H9 (cell line): ENCODE measurements around the gene TTLL12. TPM values are rescaled to one million over a fixed set of nuclear protein-coding genes. Genes with fewer than 3 reads are reported as not detected.
A peak's percentile ranks its signal among the peaks of the same experiment; 100 is the strongest.

ENCODE experiments used
- DNase-seq: peaks from one replicate; pipeline ENCODE4 v3.0.0-alpha.2; 2017
- H2AFZ ChIP-seq: one replicate; pipeline ENCODE4 v1.6.1; 2013; ENCODE audit warnings: mild to moderate bottlenecking, low read length, control low read depth, moderate library complexity
- H2AK5ac ChIP-seq: 2 replicates; pipeline ENCODE4 v1.6.1; 2013; ENCODE audit warnings: low read length, control low read depth, mixed read lengths; ENCODE audit not compliant: insufficient read length
- H2BK120ac ChIP-seq: one replicate; pipeline ENCODE4 v1.6.1; 2013; ENCODE audit warnings: low read depth, mild to moderate bottlenecking, low read length, control low read depth, inconsistent platforms; ENCODE audit not compliant: poor library complexity, severe bottlenecking
- H2BK12ac ChIP-seq: 2 replicates; pipeline ENCODE4 v1.6.1; 2013; ENCODE audit warnings: low read length, control low read depth, mixed read lengths, low read depth; ENCODE audit not compliant: insufficient read length
- H2BK15ac ChIP-seq: 2 replicates; pipeline ENCODE4 v1.6.1; 2013; ENCODE audit warnings: low read depth, low read length, control low read depth
- H2BK20ac ChIP-seq: one replicate; pipeline ENCODE4 v1.6.1; 2013; ENCODE audit warnings: low read depth, mild to moderate bottlenecking, low read length, control low read depth, inconsistent platforms; ENCODE audit not compliant: poor library complexity, severe bottlenecking
- H2BK5ac ChIP-seq: 2 replicates; pipeline ENCODE4 v1.6.1; 2013; ENCODE audit warnings: low read length, control low read depth, mixed read lengths; ENCODE audit not compliant: insufficient read length
- H3K14ac ChIP-seq: 2 replicates; pipeline ENCODE4 v1.6.1; 2013; ENCODE audit warnings: low read length, control low read depth; ENCODE audit not compliant: insufficient read depth
- H3K18ac ChIP-seq: 2 replicates; pipeline ENCODE4 v1.6.1; 2013; ENCODE audit warnings: low read depth, mild to moderate bottlenecking, mixed read lengths, low read length, control low read depth; ENCODE audit not compliant: insufficient read length
- H3K23ac ChIP-seq: 2 replicates; pipeline ENCODE4 v1.6.1; 2013; ENCODE audit warnings: low read length, control low read depth, mixed read lengths, low read depth; ENCODE audit not compliant: insufficient read length
- H3K23me2 ChIP-seq: 2 replicates; pipeline ENCODE4 v1.6.1; 2013; ENCODE audit warnings: low read depth, mild to moderate bottlenecking, mixed read lengths, low read length, control low read depth; ENCODE audit not compliant: insufficient read length, poor library complexity, severe bottlenecking
- H3K27ac ChIP-seq: 2 replicates; pipeline ENCODE4 v1.5.1; 2013; ENCODE audit warnings: low read length, control low read depth, mixed read lengths, low read depth; ENCODE audit not compliant: insufficient read length
- H3K27me3 ChIP-seq: 2 replicates; pipeline ENCODE4 v1.6.1; 2013; ENCODE audit warnings: low read length, control low read depth, inconsistent platforms; ENCODE audit not compliant: insufficient read depth
- H3K4ac ChIP-seq: 2 replicates; pipeline ENCODE4 v1.6.1; 2013; ENCODE audit warnings: low read depth, mild to moderate bottlenecking, control low read depth, inconsistent platforms, low read length, moderate library complexity
- H3K4me1 ChIP-seq: 2 replicates; pipeline ENCODE4 v1.6.1; 2013; ENCODE audit warnings: low read length, control low read depth, inconsistent platforms; ENCODE audit not compliant: insufficient read depth
- H3K4me2 ChIP-seq: 2 replicates; pipeline ENCODE4 v1.6.1; 2013; ENCODE audit warnings: low read length, control low read depth, mixed read lengths; ENCODE audit not compliant: insufficient read length, insufficient read depth
- H3K56ac ChIP-seq: 2 replicates; pipeline ENCODE4 v1.6.1; 2013; ENCODE audit warnings: low read depth, mild to moderate bottlenecking, mixed read lengths, low read length, control low read depth; ENCODE audit not compliant: insufficient read length
- H3K79me1 ChIP-seq: 2 replicates; pipeline ENCODE4 v1.6.1; 2013; ENCODE audit warnings: low read depth, mild to moderate bottlenecking, moderate library complexity, low read length, control low read depth, inconsistent platforms; ENCODE audit not compliant: insufficient read depth, poor library complexity, severe bottlenecking
- H3K79me2 ChIP-seq: 2 replicates; pipeline ENCODE4 v1.6.1; 2013; ENCODE audit warnings: low read length, control low read depth, inconsistent platforms; ENCODE audit not compliant: insufficient read depth
- H3K9ac ChIP-seq: 2 replicates; pipeline ENCODE4 v1.6.1; 2013; ENCODE audit warnings: low read length, control low read depth, mixed read lengths; ENCODE audit not compliant: insufficient read length; ENCODE audit errors: extremely low read depth
- H3K9me3 ChIP-seq: one replicate; pipeline ENCODE4 v1.6.1; 2013; ENCODE audit warnings: low read depth, low read length, inconsistent platforms; ENCODE audit not compliant: control insufficient read depth
- H3T11ph ChIP-seq: one replicate; pipeline ENCODE4 v1.6.1; 2013; ENCODE audit warnings: mild to moderate bottlenecking, low read length, control low read depth, inconsistent platforms
- H4K20me1 ChIP-seq: one replicate; pipeline ENCODE4 v1.6.1; 2013; ENCODE audit not compliant: control insufficient read depth, insufficient read length, insufficient read depth
- H4K5ac ChIP-seq: 2 replicates; pipeline ENCODE4 v1.6.1; 2013; ENCODE audit warnings: low read depth, mild to moderate bottlenecking, mixed read lengths, low read length, control low read depth; ENCODE audit not compliant: insufficient read length
- H4K8ac ChIP-seq: replicated peaks from 2 replicates; pipeline ENCODE4 v1.6.1; 2013; ENCODE audit warnings: low read length, control low read depth, mixed read lengths, low read depth; ENCODE audit not compliant: insufficient read length
- H4K91ac ChIP-seq: 2 replicates; pipeline ENCODE4 v1.6.1; 2013; ENCODE audit warnings: low read depth, mild to moderate bottlenecking, moderate library complexity, mixed read lengths, low read length, control low read depth; ENCODE audit not compliant: insufficient read length
- H3K27ac Mint-ChIP-seq, 3 experiments: 2 replicates in 2 of 3; 3 replicates in 1 of 3; pipeline ENCODE4 v1.8.0; 2020 to 2021; ENCODE audit warnings: mixed read lengths in 3 of 3, mild to moderate bottlenecking in 1 of 3, moderate library complexity in 1 of 3
- H3K27me3 Mint-ChIP-seq: 2 replicates; pipeline ENCODE4 v1.8.0; 2021; ENCODE audit warnings: low read depth, mild to moderate bottlenecking, moderate library complexity, mixed read lengths
- H3K36me3 Mint-ChIP-seq, 3 experiments: 2 replicates in 2 of 3; 3 replicates in 1 of 3; pipeline ENCODE4 v1.8.0; 2020 to 2021; ENCODE audit warnings: low read depth in 3 of 3, mixed read lengths in 3 of 3; ENCODE audit not compliant: insufficient read depth in 1 of 3
- H3K4me1 Mint-ChIP-seq, 2 experiments: 2 replicates each; pipeline ENCODE4 v1.8.0; 2020; ENCODE audit warnings: mixed read lengths in 2 of 2
- H3K4me3 Mint-ChIP-seq, 2 experiments: 2 replicates in 1 of 2; 3 replicates in 1 of 2; pipeline ENCODE4 v1.8.0; 2020 to 2021; ENCODE audit warnings: mild to moderate bottlenecking in 2 of 2, mixed read lengths in 2 of 2, moderate library complexity in 1 of 2
- H3K9me3 Mint-ChIP-seq, 2 experiments: 2 replicates in 1 of 2; 3 replicates in 1 of 2; pipeline ENCODE4 v1.8.0; 2020; ENCODE audit warnings: mild to moderate bottlenecking in 2 of 2, mixed read lengths in 2 of 2, moderate library complexity in 1 of 2
- CTCF ChIP-seq: fragments of 200-600 bp; sonication (generic); conservative IDR thresholded peaks from 3 replicates; pipeline ENCODE4 v1.8.0; 2021; ENCODE audit warnings: antibody characterized with exemption, mild to moderate bottlenecking
- WGBS: extraction: QIAGEN DNeasy Blood & Tissue Kit; methylation state at CpG from one replicate; pipeline ENCODE4 v1.1.7; 2013; ENCODE audit warnings: missing lambda C conversion rate, low lambda C conversion rate, mixed read lengths; ENCODE audit not compliant: insufficient read length; ENCODE audit errors: extremely low coverage; 5-methylcytosine and 5-hydroxymethylcytosine counted together
- total RNA-seq: library from RNA; stranded (reverse); gene quantifications from 2 replicates; pipeline ENCODE4 v1.2.1, GENCODE V29; 2021

Gene TTLL12
- total RNA-seq, 1 experiment from 2014 or later, result 89.6 TPM

GRCh38 chr22:43228330-43228729 is 41.4 kb upstream of the TTLL12 start:
- no peaks in the 10 kb centered on the region for H3K23me2 ChIP-seq
- no peak overlapping the region for H2BK5ac ChIP-seq
- H3K56ac ChIP-seq, result no peak overlapping the region
- no peaks in the 10 kb centered on the region for H3K36me3 Mint-ChIP-seq
- H2AK5ac ChIP-seq, result no peak overlapping the region
- no peaks in the 10 kb centered on the region for H3K79me2 ChIP-seq
- no peak overlapping the region for H4K8ac ChIP-seq
- H4K5ac ChIP-seq, result no peak overlapping the region
- H3K27me3 Mint-ChIP-seq, result peaks cover 32% of the 10 kb centered on the region
- no peak overlapping the region for H4K91ac ChIP-seq
- no peak overlapping the region for H3K9ac ChIP-seq
- peak; percentile 82 for DNase-seq
- H2BK12ac ChIP-seq, result no peak overlapping the region
- H2BK120ac ChIP-seq, result no peak overlapping the region
- no peaks in the 10 kb centered on the region for H3K9me3 ChIP-seq
- no peak overlapping the region for H2BK20ac ChIP-seq
- H3K18ac ChIP-seq, result no peak overlapping the region
- no peaks in the 10 kb centered on the region; a peak in 1 of 5 replicates for H3K9me3 Mint-ChIP-seq
- H3K4me1 Mint-ChIP-seq, result peaks cover 27 to 30% of the 10 kb centered on the region in 2 experiments
- H3K4me3 Mint-ChIP-seq, result no peak overlapping the region
- H3K27ac Mint-ChIP-seq, result peak overlapping the region in 1 of 3 experiments; percentile 41; a peak in 1 of 7 replicates
- peak; percentile 82 for TF ChIP-seq CTCF
- no peaks in the 10 kb centered on the region for H3K79me1 ChIP-seq
- H2BK15ac ChIP-seq, result no peak overlapping the region; the same call in 1 of the 2 replicates
- H3K4ac ChIP-seq, result no peak overlapping the region
- no peak overlapping the region for H3K27ac ChIP-seq
- H3K27me3 ChIP-seq, result no peaks in the 10 kb centered on the region; the same call in 1 of the 2 replicates
- no peak overlapping the region for H3K4me2 ChIP-seq
- H3K23ac ChIP-seq, result no peak overlapping the region
- no peaks in the 10 kb centered on the region; the same call in 1 of the 2 replicates for H3K4me1 ChIP-seq
- no peak overlapping the region for H2AFZ ChIP-seq
- WGBS, result no CpG with 5 or more reads among the region's 8 CpGs
- no peaks in the 10 kb centered on the region for H4K20me1 ChIP-seq
- H3T11ph ChIP-seq, result no peak overlapping the region
- no peak overlapping the region for H3K14ac ChIP-seq
